ENCODE results near the gene BMF.

The BMF gene

GRCh38 chr15:40102897-40103858, 5.5 kb downstream of the BMF start:
- no peak for DNase-seq

- DNase-seq = no peak
Observed at GRCh38 chr15:40100947-40101905, 7.5 kb downstream of the BMF start.

- DNase-seq = no peak
Observed at GRCh38 chr15:40100123-40100946, 8.3 kb downstream of the BMF start.

- DNase-seq = peak; percentile 72
Observed at GRCh38 chr15:40098489-40099261, 10.0 kb downstream of the BMF start.

GRCh38 chr15:40097968-40098476, 10.7 kb downstream of the BMF start:
- DNase-seq = no peak

GRCh38 chr15:40097096-40097967, 11.3 kb downstream of the BMF start:
- DNase-seq = no peak

GRCh38 chr15:40096094-40096891, 12.4 kb downstream of the BMF start:
- DNase-seq = no peak

GRCh38 chr15:40095371-40096093, 13.1 kb downstream of the BMF start:
- no peak for DNase-seq

- no peak for DNase-seq
Observed at GRCh38 chr15:40094156-40094555, 14.5 kb downstream of the BMF start.

- no peak for DNase-seq
Observed at GRCh38 chr15:40092979-40093869, 15.5 kb downstream of the BMF start.

- DNase-seq = no peak
Observed at GRCh38 chr15:40092256-40092978, 16.3 kb downstream of the BMF start.

GRCh38 chr15:40091861-40092255, 16.8 kb downstream of the BMF start:
- DNase-seq = no peak

GRCh38 chr15:40090774-40091455, 17.8 kb downstream of the BMF start:
- DNase-seq = no peak

- DNase-seq = no peak
Observed at GRCh38 chr15:40088929-40089755, 19.5 kb downstream of the BMF start.
